GM10266 (cell line): ENCODE results near the gene NFKBIA.

Source experiments
- DNase-seq: peaks from one replicate; pipeline ENCODE4 v3.0.0; 2012; ENCODE audit errors: extremely low spot score
- CTCF ChIP-seq: IDR thresholded peaks from 2 replicates; pipeline ENCODE4 v1.5.1; 2012; ENCODE audit warnings: mild to moderate bottlenecking, low read depth; ENCODE audit not compliant: control insufficient read depth, insufficient read depth; ENCODE audit errors: missing control alignments

Gene NFKBIA

GRCh38 chr14:35433826-35434225 lies 29.3 kb upstream of the NFKBIA start:
- no peak for DNase-seq
- TF ChIP-seq CTCF = no peak

GRCh38 chr14:35430459-35431199 lies 26.1 kb upstream of the NFKBIA start:
- TF ChIP-seq CTCF = no peak
- no peak for DNase-seq

- no peak for DNase-seq
- TF ChIP-seq CTCF = no peak
Measured at GRCh38 chr14:35429951-35430350, 25.4 kb upstream of the NFKBIA start.

- no peak for DNase-seq
- TF ChIP-seq CTCF = no peak
Measured at GRCh38 chr14:35425850-35426249, 21.3 kb upstream of the NFKBIA start.

GRCh38 chr14:35423621-35424020 lies 19.1 kb upstream of the NFKBIA start:
- no peak for DNase-seq

GRCh38 chr14:35420036-35420811 lies 15.7 kb upstream of the NFKBIA start:
- DNase-seq = no peak
- no peak for TF ChIP-seq CTCF

More at GRCh38 chr14:35423621-35424020, 19.1 kb upstream of the NFKBIA start:
- no peak for TF ChIP-seq CTCF

GRCh38 chr14:35419429-35419841 lies 14.9 kb upstream of the NFKBIA start:
- no peak for TF ChIP-seq CTCF
- DNase-seq = no peak
